ENCODE data around the gene SLC27A3.

SLC27A3 gene

GRCh38 chr1:153774780-153775457 lies at the start of gene SLC27A3:
Gene SLC27A3 (plus strand): TSS chr1:153775407. CDS start chr1:153775498, 91 bp downstream.
- no peak for DNase-seq (ENCODE audit: low read depth)

- DNase-seq (ENCODE audit: low read depth): peak; percentile 100
Measured at GRCh38 chr1:153727463-153728304, 47.5 kb upstream of the SLC27A3 start, which contains the start of gene INTS3. Gene INTS3 (plus strand): TSS chr1:153728050. CDS start chr1:153728635, 585 bp downstream.

GRCh38 chr1:153728305-153729066 lies 46.7 kb upstream of the SLC27A3 start:
- DNase-seq (ENCODE audit: low read depth): peak; percentile 47

- DNase-seq (ENCODE audit: low read depth): no peak
Measured at GRCh38 chr1:153730468-153730988, 44.7 kb upstream of the SLC27A3 start.

GRCh38 chr1:153733970-153734369 lies 41.2 kb upstream of the SLC27A3 start:
- no peak for DNase-seq (ENCODE audit: low read depth)

GRCh38 chr1:153734396-153735089 lies 40.7 kb upstream of the SLC27A3 start:
- no peak for DNase-seq (ENCODE audit: low read depth)

- no peak for DNase-seq (ENCODE audit: low read depth)
Measured at GRCh38 chr1:153735090-153735420, 40.2 kb upstream of the SLC27A3 start.

GRCh38 chr1:153741986-153742385 lies 33.2 kb upstream of the SLC27A3 start:
- DNase-seq (ENCODE audit: low read depth): no peak

GRCh38 chr1:153742411-153743142 lies 32.6 kb upstream of the SLC27A3 start:
- DNase-seq (ENCODE audit: low read depth): peak; percentile 88

GRCh38 chr1:153745417-153745816 lies 29.8 kb upstream of the SLC27A3 start:
- DNase-seq (ENCODE audit: low read depth): no peak

- DNase-seq (ENCODE audit: low read depth): no peak
Measured at GRCh38 chr1:153746174-153746573, 29.0 kb upstream of the SLC27A3 start.

GRCh38 chr1:153748903-153749302 lies 26.3 kb upstream of the SLC27A3 start:
- DNase-seq (ENCODE audit: low read depth): no peak

- DNase-seq (ENCODE audit: low read depth): peak; percentile 71
Measured at GRCh38 chr1:153749408-153750005, 25.7 kb upstream of the SLC27A3 start.

- DNase-seq (ENCODE audit: low read depth): peak; percentile 66
Measured at GRCh38 chr1:153750026-153750995, 24.9 kb upstream of the SLC27A3 start.

- DNase-seq (ENCODE audit: low read depth): peak; percentile 45
Measured at GRCh38 chr1:153752072-153752471, 23.1 kb upstream of the SLC27A3 start.

- DNase-seq (ENCODE audit: low read depth): peak; percentile 97
Measured at GRCh38 chr1:153752571-153753195, 22.5 kb upstream of the SLC27A3 start.

GRCh38 chr1:153754266-153754665 lies 20.9 kb upstream of the SLC27A3 start:
- DNase-seq (ENCODE audit: low read depth): no peak

- peak; percentile 76 for DNase-seq (ENCODE audit: low read depth)
Measured at GRCh38 chr1:153760440-153760839, 14.8 kb upstream of the SLC27A3 start.

Data from amniotic epithelial cell (primary cell).